ENCODE data around the gene CST7. TPM values are rescaled to one million over a fixed set of nuclear protein-coding genes. Genes with fewer than 3 reads are reported as not detected.

Gene CST7
- total RNA-seq, 1 experiment from 2014 or later = not detected

- CTCF ChIA-PET = no interaction called here
- Histone ChIP-seq H3K4me1 (ENCODE audit: insufficient read depth, low read length) (no peaks in the 10 kb centered on the region), H3K9me3 (ENCODE audit: low read length) (no peaks in the 10 kb centered on the region), H3K36me3 (ENCODE audit: low read depth, low read length) (no peaks in the 10 kb centered on the region), H3K27me3 (ENCODE audit: low read length) (no peaks in the 10 kb centered on the region), H3K9me2 (replicated peaks; ENCODE audit: low read length) (no peaks in the 10 kb centered on the region), H3F3A (ENCODE audit: low read length, unreplicated experiment) (no peaks in the 10 kb centered on the region), H3K27ac (ENCODE audit: low read length) (no peak overlapping the region), H4K20me1 (ENCODE audit: low read length) (no peaks in the 10 kb centered on the region), H3K9ac (ENCODE audit: low read length) (no peak overlapping the region), H3K79me2 (ENCODE audit: low read length) (no peaks in the 10 kb centered on the region), H3K4me2 (ENCODE audit: low read length) (no peak overlapping the region), H3K4me3 (ENCODE audit: low read length) (no peak overlapping the region), H2AFZ (ENCODE audit: low read length) (no peak overlapping the region)
- intact Hi-C loops (cut with micrococcal nuclease) = no loop called here
- no peak for DNase-seq
- no peak for ATAC-seq
- POLR2A ChIA-PET (ENCODE audit: unreplicated experiment) = interaction anchor here (0.6 kb wide), 1 partner anchor 41 kb away, joined by 3 read pairs; no protein-coding TSS in a partner anchor
- no peak for TF ChIP-seq EZH2 (IDR thresholded peaks at IDR 0.05; ENCODE audit: low read length, unreplicated experiment)
- no peak for TF ChIP-seq EZH2phosphoT487 (IDR thresholded peaks at IDR 0.05; ENCODE audit: borderline replicate concordance, low read length)
- BruUV-seq (replicated peaks) = no TSS peak
Observed at GRCh38 chr20:24952376-24953208, 3.5 kb downstream of the CST7 start.

GRCh38 chr20:24953209-24953575 lies 4.1 kb downstream of the CST7 start:
- H3K36me3 ChIP-seq (ENCODE audit: low read depth, low read length) = no peaks in the 10 kb centered on the region
- no peak overlapping the region for H3K9ac ChIP-seq (ENCODE audit: low read length)
- H3K79me2 ChIP-seq (ENCODE audit: low read length) = no peaks in the 10 kb centered on the region
- no peaks in the 10 kb centered on the region for H3K4me1 ChIP-seq (ENCODE audit: insufficient read depth, low read length)
- no peak overlapping the region for H2AFZ ChIP-seq (ENCODE audit: low read length)
- no peak overlapping the region for H3K4me3 ChIP-seq (ENCODE audit: low read length)
- intact Hi-C loops (cut with micrococcal nuclease) = no loop called here
- no peak for ATAC-seq
- DNase-seq = no peak
- no peaks in the 10 kb centered on the region for H3F3A ChIP-seq (ENCODE audit: low read length, unreplicated experiment)
- no TSS peak for BruUV-seq (replicated peaks)
- no peak for TF ChIP-seq CTCF (conservative IDR thresholded peaks at IDR 0.05; ENCODE audit: low read depth, low read length)
- TF ChIP-seq EZH2 (IDR thresholded peaks at IDR 0.05; ENCODE audit: low read length, unreplicated experiment) = no peak
- no peak for TF ChIP-seq EZH2phosphoT487 (IDR thresholded peaks at IDR 0.05; ENCODE audit: borderline replicate concordance, low read length)
- no peaks in the 10 kb centered on the region for H3K9me3 ChIP-seq (ENCODE audit: low read length)
- H3K27ac ChIP-seq (ENCODE audit: low read length) = no peak overlapping the region
- H3K9me2 ChIP-seq (replicated peaks; ENCODE audit: low read length) = no peaks in the 10 kb centered on the region
- CTCF ChIA-PET = no interaction called here
- no peaks in the 10 kb centered on the region for H3K27me3 ChIP-seq (ENCODE audit: low read length)
- POLR2A ChIA-PET (ENCODE audit: unreplicated experiment) = no interaction called here
- H4K20me1 ChIP-seq (ENCODE audit: low read length) = no peaks in the 10 kb centered on the region
- H3K4me2 ChIP-seq (ENCODE audit: low read length) = no peak overlapping the region

- H3K27me3 ChIP-seq (ENCODE audit: low read length) = no peaks in the 10 kb centered on the region
- no peaks in the 10 kb centered on the region for H3K79me2 ChIP-seq (ENCODE audit: low read length)
- no peaks in the 10 kb centered on the region for H3K4me1 ChIP-seq (ENCODE audit: insufficient read depth, low read length)
- no peak for ATAC-seq
- no peak overlapping the region for H3K9ac ChIP-seq (ENCODE audit: low read length)
- no peak overlapping the region for H3K27ac ChIP-seq (ENCODE audit: low read length)
- no peaks in the 10 kb centered on the region for H4K20me1 ChIP-seq (ENCODE audit: low read length)
- BruUV-seq (replicated peaks) = no TSS peak
- H3K9me3 ChIP-seq (ENCODE audit: low read length) = no peaks in the 10 kb centered on the region
- H2AFZ ChIP-seq (ENCODE audit: low read length) = no peak overlapping the region
- intact Hi-C loops (cut with micrococcal nuclease) = no loop called here
- TF ChIP-seq EZH2 (IDR thresholded peaks at IDR 0.05; ENCODE audit: low read length, unreplicated experiment) = no peak
- TF ChIP-seq EZH2phosphoT487 (IDR thresholded peaks at IDR 0.05; ENCODE audit: borderline replicate concordance, low read length) = no peak
- TF ChIP-seq CTCF (conservative IDR thresholded peaks at IDR 0.05; ENCODE audit: low read depth, low read length) = no peak
- H3F3A ChIP-seq (ENCODE audit: low read length, unreplicated experiment) = no peaks in the 10 kb centered on the region
- no peaks in the 10 kb centered on the region for H3K36me3 ChIP-seq (ENCODE audit: low read depth, low read length)
- no peak overlapping the region for H3K4me2 ChIP-seq (ENCODE audit: low read length)
- no peak for DNase-seq
- ChIA-PET CTCF (no interaction called here), POLR2A (ENCODE audit: unreplicated experiment) (no interaction called here)
- H3K4me3 ChIP-seq (ENCODE audit: low read length) = no peak overlapping the region
- H3K9me2 ChIP-seq (replicated peaks; ENCODE audit: low read length) = no peaks in the 10 kb centered on the region
Observed at GRCh38 chr20:24953621-24954133, 4.6 kb downstream of the CST7 start.
